Raji (cell line): ENCODE data around the gene EFCAB11.

ENCODE experiments used
- POLR2A ChIP-seq: IDR thresholded peaks from 2 replicates; pipeline ENCODE4 v1.6.1; 2011; ENCODE audit warnings: low read depth, low read length, control low read depth; ENCODE audit not compliant: insufficient read depth

EFCAB11 gene

DNA sequence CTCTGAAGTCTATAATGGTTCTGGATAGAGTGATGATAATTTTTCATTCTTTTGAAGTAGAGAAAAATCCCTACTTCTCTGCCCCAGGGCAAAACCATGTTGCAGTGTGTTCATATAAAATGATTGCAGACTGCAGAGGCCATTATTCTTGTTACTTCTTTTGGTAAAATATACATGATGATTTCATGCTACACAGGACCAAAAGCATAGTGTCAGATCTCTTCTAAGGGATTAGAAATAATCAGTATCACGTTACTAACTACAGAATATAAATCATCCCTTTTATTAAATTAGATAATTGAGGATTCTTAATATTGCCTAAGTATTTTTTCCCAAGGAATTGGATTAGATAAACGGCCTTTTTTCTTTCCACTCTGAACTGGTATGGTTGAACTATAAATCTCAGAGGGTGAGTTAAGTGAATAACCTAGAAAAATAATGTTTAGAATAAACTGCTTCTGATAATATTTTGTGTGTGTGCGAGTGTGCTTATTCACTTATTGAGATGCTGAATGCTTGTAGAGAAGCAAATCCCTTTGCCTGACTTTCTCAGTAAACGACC is 156.2 kb downstream of the EFCAB11 start:
- TF ChIP-seq POLR2A = no peak

DNA sequence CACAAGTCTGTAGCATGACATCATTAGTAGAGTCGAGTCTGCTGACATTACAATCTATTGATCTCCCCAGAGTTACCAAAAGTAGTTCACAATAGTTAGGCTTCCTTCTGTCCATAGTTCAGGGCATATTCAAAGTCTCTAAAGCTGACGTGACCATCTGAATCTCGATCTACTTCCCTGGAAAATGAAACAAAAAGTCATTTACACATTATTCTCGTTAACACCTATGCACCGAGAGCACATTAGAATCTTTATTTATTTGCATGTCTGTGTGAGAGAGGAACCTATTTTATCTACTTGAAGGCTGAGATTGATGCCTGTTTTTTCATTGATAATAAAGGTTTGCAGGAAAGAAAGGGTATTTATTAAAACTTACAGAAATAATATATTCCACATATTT is 157.4 kb downstream of the EFCAB11 start:
- TF ChIP-seq POLR2A = no peak

DNA sequence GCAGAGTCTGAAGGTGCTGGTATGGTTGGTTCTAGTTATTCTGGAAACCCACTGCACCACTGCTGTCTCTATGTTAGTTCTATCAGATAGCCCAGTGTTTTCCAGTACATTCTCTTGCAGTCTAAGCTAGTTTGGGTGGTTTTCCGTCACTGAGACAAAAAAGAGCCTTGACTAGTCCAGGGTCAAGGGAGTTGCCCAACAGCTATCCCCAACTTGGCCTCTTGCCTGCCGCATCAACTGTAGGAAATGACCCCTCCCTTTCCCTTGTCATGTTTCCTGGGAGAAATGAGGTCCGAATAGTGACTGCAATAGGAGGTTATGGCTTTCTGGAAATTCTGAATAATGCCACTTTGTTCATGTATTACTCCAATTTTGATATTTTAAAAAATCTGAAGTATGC is 160.4 kb downstream of the EFCAB11 start:
- TF ChIP-seq POLR2A = no peak

GRCh38 chr14:89793367-89793716 is 161.2 kb downstream of the EFCAB11 start:
- TF ChIP-seq POLR2A = no peak

DNA sequence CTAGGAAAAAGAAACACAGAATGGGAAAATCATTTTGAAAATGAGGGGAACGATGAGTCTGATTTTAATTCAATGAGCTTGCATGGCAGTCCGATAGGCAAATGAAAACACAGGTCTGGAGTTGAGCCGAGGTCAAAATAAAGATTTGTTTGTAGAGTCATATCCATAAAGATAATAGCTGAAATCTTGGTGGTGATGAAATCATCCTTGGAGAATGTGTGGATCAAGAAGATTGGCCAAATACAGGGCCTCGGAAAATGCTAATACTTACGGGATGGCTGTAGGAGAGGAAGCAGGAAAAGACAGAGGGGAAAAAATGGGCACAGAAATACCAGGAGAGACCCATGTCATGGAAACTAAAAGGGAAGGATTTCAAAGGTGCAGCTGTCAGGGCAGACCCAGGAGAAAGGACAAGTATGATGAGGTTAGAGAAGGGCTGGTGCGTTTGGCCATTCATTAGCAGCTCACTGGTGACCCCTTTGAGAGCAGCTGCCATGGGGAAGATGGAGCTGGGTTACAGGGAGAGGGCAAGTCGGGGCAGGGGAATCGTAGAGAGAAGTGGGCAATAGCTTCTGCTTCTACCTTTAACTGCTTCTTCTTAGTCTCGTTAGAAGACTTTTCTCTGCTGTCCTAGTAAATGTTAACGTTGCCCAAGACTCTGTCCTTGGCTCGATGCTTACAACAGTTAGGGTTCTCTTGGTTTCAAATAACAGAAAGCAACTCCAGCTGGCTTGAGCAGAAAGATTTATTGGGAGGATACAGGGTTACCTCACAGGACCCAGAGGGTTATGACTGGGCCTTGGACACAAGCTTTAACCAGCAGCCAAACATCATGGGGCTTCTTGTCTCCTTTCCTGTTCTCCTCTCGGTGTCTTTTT is 161.8 kb downstream of the EFCAB11 start:
- no peak for TF ChIP-seq POLR2A

DNA sequence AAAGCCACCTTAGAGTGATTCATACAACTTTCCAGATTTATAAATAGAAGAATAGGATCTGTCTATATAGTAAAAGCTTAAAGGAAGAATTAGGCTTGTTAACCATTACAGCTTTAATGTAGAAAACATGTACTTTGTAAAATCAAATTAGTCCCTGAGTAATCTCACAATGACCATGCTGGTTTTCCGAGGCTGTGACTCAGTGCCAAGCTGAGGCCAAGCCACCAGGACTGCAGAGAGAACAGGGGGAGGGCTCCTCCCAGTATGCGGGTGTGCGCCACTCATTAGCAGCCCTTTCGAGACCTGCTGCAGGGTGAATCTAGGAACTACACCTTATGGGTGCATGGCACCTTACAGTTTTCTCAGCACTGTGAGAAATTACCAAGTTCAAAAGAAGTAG is 167.0 kb downstream of the EFCAB11 start:
- TF ChIP-seq POLR2A = no peak

DNA sequence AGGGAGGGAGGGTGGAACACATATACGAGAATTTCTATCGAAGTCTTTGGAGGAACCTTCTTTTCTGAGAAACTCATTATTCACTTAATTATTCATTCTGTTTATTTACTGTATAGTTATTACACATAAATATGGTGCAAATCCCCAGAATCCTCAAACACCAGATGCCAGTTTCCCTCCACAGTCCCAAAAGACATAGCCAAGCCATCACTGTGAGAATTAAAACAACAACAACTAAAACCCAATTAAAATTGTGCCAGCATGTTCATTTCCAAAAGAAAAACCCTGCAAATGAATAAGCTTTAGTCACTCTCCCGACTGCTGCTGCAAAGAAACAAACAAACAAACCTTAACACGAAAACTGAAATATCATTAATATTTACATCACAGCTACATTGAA is 173.5 kb downstream of the EFCAB11 start:
- no peak for TF ChIP-seq POLR2A

GRCh38 chr14:89779707-89780106 is 174.8 kb downstream of the EFCAB11 start:
- no peak for TF ChIP-seq POLR2A

GRCh38 chr14:89775946-89776345 is 178.6 kb downstream of the EFCAB11 start:
- TF ChIP-seq POLR2A = no peak

DNA sequence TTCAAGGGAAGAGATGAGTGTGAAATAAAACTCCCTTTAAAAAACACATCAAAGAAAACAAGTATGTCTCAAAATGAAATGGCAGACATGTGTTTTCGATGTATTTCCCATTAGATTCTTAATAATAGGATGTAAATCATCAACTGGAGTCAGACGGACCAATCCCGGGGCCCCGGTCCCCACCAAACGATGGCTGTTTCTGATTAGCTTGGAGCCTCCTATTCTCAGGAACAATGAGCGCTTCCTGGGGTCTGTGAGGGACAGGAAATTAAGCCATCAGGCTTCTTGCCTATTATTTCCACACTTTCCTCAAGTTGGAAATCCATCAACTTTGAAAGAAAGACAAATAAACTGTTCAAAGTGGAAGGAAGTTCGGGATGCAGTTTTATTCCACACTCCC is 179.4 kb downstream of the EFCAB11 start:
- no peak for TF ChIP-seq POLR2A

- no peak for TF ChIP-seq POLR2A
These were observed 180.8 kb downstream of the EFCAB11 start for GRCh38 chr14:89773644-89774316.

- TF ChIP-seq POLR2A = no peak
These were observed 181.4 kb downstream of the EFCAB11 start for GRCh38 chr14:89773151-89773550.

DNA sequence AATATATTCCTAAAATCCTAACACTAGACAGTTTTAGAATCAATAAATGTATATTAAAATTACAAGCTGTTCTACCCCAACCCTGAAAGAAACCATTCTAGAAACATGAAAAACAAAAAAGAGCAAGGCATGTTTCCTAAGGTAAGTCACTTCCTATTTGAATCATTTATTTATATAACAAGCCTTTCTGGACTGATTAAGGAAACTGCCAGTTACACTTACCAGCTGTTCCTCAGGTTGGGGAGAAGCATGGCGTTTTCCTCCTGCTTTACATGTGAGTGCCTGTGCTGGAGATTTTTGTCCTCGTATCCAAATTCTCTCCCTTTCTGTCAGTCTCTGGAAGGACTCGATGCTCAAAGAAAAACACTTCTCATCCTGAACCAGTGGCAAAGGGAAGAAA is 183.3 kb downstream of the EFCAB11 start:
- TF ChIP-seq POLR2A = no peak

- no peak for TF ChIP-seq POLR2A
These were observed 186.7 kb downstream of the EFCAB11 start for GRCh38 chr14:89767861-89768268.

- no peak for TF ChIP-seq POLR2A
These were observed 187.4 kb downstream of the EFCAB11 start for GRCh38 chr14:89767131-89767530.

- TF ChIP-seq POLR2A = no peak
These were observed 189.2 kb downstream of the EFCAB11 start for GRCh38 chr14:89765346-89765745.
